Measurements from ENCODE around the gene NDUFA8.

DNA sequence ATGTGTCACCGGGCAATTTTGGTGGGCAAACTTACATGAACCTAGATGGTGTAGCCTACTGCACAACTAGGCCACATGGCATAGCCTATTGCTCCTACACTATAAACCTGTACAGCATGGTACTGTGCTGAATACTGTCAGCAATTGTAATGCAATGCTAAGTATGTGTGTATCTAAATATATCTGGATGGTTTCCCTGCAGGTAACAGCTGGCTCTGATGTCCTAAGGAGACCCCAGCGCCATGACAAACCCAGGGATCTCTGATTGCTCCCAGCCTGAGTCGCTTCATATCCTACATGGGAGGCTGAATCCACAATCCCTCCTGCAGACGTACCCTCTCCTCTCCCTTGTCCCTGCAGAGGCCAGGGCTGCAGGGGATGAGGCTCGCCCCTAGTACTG is 39.9 kb downstream of the NDUFA8 start:
- TF ChIP-seq, protein P1, sequence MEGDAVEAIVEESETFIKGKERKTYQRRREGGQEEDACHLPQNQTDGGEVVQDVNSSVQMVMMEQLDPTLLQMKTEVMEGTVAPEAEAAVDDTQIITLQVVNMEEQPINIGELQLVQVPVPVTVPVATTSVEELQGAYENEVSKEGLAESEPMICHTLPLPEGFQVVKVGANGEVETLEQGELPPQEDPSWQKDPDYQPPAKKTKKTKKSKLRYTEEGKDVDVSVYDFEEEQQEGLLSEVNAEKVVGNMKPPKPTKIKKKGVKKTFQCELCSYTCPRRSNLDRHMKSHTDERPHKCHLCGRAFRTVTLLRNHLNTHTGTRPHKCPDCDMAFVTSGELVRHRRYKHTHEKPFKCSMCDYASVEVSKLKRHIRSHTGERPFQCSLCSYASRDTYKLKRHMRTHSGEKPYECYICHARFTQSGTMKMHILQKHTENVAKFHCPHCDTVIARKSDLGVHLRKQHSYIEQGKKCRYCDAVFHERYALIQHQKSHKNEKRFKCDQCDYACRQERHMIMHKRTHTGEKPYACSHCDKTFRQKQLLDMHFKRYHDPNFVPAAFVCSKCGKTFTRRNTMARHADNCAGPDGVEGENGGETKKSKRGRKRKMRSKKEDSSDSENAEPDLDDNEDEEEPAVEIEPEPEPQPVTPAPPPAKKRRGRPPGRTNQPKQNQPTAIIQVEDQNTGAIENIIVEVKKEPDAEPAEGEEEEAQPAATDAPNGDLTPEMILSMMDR (IDR thresholded peaks at IDR 0.05): no peak
- TF ChIP-seq POLR2A (IDR thresholded peaks at IDR 0.05): no peak
